GM13977 (cell line): ENCODE results near the gene SAMD8.

ENCODE experiments used
- DNase-seq: peaks from one replicate; pipeline ENCODE4 v3.0.0; 2012; ENCODE audit warnings: low spot score
- in situ Hi-C: fragments of 300-500 bp; cut with MboI; formaldehyde crosslinking; loops from one replicate; pipeline ENCODE4 v1.12.0; 2022; ENCODE audit warnings: low sequenced_read_pairs, low pct_unique_long_range_greater_than_20kb, mixed read lengths, inconsistent platforms; ENCODE audit not compliant: unreplicated experiment
- TF ChIP-seq, protein P1 (sequence below): IDR thresholded peaks from 2 replicates; pipeline ENCODE4 v1.5.1; 2012; ENCODE audit warnings: mild to moderate bottlenecking, control low read depth; ENCODE audit not compliant: insufficient read depth; ENCODE audit errors: extremely low read depth, missing control alignments

The SAMD8 gene

DNA sequence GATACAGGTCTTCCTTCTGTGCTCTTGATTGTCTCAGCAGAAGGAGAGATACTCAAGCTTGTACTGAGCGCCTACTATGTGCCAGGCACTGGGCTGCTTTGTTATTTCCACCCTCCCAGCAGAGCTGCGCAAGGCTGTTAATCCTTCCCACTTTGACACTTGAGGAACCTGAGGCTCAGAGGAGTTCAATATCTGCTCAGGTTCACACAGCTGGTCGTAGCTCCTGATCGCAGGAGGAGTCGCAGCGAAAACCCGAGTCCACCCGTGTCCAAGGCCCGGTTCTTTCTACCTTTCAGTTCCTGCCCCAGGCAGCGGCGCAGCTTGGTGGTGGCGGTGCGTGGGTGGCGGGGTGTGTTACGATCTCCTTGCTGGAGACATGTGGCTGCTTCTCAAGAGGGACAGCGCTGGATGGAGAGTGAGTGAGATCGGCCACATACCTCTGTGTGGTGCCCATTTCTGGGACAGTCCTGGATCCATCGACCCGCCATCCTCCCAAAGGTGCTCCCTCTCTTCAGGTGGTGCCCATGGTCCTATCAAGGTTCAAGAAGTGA is 26.5 kb upstream of the SAMD8 start:
- TF ChIP-seq, protein P1, sequence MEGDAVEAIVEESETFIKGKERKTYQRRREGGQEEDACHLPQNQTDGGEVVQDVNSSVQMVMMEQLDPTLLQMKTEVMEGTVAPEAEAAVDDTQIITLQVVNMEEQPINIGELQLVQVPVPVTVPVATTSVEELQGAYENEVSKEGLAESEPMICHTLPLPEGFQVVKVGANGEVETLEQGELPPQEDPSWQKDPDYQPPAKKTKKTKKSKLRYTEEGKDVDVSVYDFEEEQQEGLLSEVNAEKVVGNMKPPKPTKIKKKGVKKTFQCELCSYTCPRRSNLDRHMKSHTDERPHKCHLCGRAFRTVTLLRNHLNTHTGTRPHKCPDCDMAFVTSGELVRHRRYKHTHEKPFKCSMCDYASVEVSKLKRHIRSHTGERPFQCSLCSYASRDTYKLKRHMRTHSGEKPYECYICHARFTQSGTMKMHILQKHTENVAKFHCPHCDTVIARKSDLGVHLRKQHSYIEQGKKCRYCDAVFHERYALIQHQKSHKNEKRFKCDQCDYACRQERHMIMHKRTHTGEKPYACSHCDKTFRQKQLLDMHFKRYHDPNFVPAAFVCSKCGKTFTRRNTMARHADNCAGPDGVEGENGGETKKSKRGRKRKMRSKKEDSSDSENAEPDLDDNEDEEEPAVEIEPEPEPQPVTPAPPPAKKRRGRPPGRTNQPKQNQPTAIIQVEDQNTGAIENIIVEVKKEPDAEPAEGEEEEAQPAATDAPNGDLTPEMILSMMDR = no peak
- in situ Hi-C loops = loop anchor here (10.0 kb wide), 1 partner anchor 840 kb away; no protein-coding TSS in a partner anchor
- DNase-seq = no peak

DNA sequence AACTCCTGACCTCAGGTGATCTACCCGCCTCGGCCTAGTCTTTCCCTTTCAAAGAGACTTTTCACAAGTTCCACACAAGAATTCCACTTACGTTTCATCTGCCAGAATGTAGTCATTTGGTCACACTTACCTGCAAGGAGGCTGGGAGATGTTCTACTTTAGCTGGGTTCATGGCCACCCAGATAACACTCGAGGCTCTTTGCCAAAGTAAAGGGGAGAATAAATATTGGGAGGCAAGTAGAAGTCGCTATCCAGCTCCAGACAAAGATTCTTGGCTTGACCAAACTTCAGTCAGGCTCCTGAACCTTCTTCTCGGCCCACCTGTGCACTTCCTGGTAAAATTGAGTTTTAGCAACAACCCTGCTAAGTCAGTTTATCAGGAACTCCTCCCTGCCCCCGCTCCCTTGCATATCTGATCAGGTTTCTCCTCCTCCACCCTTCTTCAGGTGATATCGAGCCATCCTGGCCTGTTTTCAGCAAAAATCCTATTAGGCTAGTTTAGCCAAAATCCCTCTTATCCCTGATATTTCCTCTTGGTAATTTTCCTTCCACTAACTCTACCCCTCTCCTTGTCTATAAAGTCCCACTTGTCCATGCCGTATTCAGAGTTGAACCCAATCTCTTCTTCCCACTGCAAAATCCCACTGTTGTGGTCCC is 25.1 kb upstream of the SAMD8 start:
- in situ Hi-C loops = loop anchor here (10.0 kb wide), 1 partner anchor 842 kb away; no protein-coding TSS in a partner anchor
- TF ChIP-seq, protein P1 = no peak
- no peak for DNase-seq

DNA sequence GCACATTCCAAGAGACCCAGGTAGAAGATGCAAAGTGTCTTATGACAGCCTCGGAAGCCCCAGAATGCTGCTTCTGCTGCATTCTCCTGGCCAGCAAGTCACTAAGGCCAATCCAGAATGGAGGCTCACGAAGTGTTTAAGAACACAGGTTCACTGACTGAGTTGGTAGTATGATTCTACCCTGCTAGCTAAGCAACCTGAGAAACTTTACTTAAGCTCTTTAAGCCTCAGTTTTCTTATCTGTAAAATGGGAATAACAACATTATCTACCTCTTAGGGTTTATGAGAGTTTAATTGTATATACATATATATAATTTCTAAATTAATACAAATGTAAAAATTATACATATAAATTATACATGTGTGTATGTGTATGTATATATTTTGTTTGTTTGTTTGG is 22.8 kb upstream of the SAMD8 start:
- DNase-seq = no peak
- TF ChIP-seq, protein P1 = no peak
- in situ Hi-C loops = loop anchor here (10.0 kb wide), 1 partner anchor 844 kb away; no protein-coding TSS in a partner anchor

DNA sequence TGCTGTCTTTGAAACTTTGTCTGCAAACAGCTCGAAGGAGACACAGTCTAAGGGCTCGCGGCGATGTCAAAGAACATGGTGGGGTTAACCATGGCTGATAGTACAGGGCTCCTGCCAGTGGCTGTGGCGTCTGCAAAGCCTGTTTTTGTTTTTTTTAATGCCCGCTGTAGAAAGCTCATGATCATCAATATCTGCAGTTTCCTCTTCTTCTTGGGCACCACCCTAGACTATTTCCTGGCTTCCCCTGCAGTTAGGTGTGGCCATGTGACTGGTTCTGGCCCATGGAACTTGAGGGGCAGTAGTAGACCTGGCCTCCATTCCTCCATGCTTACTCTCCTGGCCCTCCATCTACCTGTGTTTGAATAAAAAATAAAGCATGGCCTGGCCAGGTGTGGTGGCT is 21.8 kb upstream of the SAMD8 start:
- in situ Hi-C loops = loop anchor here (10.0 kb wide), 2 partner anchors 825 to 845 kb away; no protein-coding TSS in a partner anchor
- no peak for DNase-seq
- TF ChIP-seq, protein P1 = no peak

DNA sequence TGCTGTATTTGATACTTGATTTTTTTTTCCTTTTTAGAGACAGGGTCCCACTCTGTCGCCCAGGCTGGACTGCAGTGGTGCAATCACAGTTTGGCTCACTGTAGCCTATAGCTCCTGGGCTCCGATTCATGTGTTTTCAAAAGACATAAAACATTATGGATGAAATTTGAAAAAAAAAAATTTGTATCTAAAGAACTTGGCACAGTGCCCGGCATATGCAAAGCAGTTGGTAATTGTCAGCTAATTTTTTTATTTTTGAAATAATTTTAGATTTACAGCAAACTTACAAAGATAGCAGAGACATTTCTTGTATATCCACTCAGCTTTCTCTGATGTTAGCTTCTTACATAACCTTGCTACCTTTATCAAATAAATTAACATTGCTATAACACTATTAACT is 20.3 kb upstream of the SAMD8 start:
- DNase-seq = no peak
- in situ Hi-C loops = loop anchor here (10.0 kb wide), 1 partner anchor 826 kb away; no protein-coding TSS in a partner anchor
- TF ChIP-seq, protein P1 = no peak

DNA sequence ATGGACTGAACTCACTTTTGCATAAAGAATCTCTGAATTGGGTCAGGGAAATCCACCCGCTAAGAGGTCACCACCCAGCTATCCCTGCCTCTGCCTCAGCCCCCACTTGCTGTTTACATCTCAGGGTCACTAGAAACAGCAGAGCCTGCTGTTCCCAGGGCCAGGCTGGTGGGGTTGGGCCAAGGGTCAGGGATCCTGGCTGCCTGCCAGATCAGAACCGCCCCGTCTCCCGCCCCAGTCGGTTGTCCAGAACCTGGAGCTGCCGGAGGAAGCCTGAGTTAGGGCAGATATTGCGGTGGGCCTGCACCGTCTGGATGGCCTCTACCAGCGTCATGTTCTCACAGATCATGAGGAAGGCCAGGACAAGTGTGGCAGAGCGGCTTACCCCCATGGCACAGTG is 17.0 kb upstream of the SAMD8 start:
- TF ChIP-seq, protein P1 = no peak
- no peak for DNase-seq
- in situ Hi-C loops = loop anchor here (10.0 kb wide), 1 partner anchor 830 kb away; no protein-coding TSS in a partner anchor
